Hepatocyte (in vitro differentiated cells): ENCODE measurements around the gene NUP50.

ENCODE experiments used
- EZH2 ChIP-seq: fragments of 200-600 bp; sonication (generic); IDR thresholded peaks from 2 replicates; pipeline ENCODE4 v1.6.1; 2016; ENCODE audit warnings: antibody characterized with exemption, mild to moderate bottlenecking, borderline replicate concordance
- EZH2phosphoT487 ChIP-seq: fragments of 200-600 bp; sonication (generic); IDR thresholded peaks from one replicate; pipeline ENCODE4 v1.6.1; 2018; ENCODE audit warnings: antibody characterized with exemption, mild to moderate bottlenecking, low read depth, moderate library complexity; ENCODE audit not compliant: unreplicated experiment, severe bottlenecking
- TF ChIP-seq, protein P1 (sequence below): fragments of 200-600 bp; sonication (generic); IDR thresholded peaks from 2 replicates; pipeline ENCODE4 v1.5.1; 2016; ENCODE audit warnings: antibody characterized with exemption, mild to moderate bottlenecking; ENCODE audit not compliant: poor library complexity

DNA sequence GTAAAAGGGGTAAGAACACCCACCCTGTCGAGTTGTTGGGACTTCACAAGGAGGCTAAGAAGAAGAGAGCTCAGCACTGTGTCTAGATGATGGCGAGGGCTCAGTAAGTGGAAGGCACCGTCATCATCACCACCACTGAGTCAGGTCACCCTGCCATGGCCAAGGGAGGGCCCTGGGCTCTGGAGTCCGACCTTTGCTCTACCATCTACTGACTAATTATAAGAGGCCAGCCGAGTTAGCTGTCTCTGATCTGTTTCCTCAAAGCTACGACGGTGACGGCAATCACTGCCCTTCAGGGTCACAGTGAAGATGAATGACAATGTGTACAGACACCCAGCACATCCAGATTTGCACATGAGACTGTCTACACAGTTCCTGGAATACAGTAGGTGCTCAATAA is 47.7 kb downstream of the NUP50 start:
- TF ChIP-seq, protein P1, sequence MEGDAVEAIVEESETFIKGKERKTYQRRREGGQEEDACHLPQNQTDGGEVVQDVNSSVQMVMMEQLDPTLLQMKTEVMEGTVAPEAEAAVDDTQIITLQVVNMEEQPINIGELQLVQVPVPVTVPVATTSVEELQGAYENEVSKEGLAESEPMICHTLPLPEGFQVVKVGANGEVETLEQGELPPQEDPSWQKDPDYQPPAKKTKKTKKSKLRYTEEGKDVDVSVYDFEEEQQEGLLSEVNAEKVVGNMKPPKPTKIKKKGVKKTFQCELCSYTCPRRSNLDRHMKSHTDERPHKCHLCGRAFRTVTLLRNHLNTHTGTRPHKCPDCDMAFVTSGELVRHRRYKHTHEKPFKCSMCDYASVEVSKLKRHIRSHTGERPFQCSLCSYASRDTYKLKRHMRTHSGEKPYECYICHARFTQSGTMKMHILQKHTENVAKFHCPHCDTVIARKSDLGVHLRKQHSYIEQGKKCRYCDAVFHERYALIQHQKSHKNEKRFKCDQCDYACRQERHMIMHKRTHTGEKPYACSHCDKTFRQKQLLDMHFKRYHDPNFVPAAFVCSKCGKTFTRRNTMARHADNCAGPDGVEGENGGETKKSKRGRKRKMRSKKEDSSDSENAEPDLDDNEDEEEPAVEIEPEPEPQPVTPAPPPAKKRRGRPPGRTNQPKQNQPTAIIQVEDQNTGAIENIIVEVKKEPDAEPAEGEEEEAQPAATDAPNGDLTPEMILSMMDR = no peak
- no peak for TF ChIP-seq EZH2phosphoT487
- no peak for TF ChIP-seq EZH2
